Kidney (tissue), 14 donors: Measurements from ENCODE around the gene COA5. TPM values are rescaled to one million over a fixed set of nuclear protein-coding genes. Genes with fewer than 3 reads are reported as not detected.

ENCODE experiments used
- DNase-seq, 5 donors: peaks; one replicate each; pipeline ENCODE4 v3.0.0-alpha.2; 2013 to 2020
- FAIRE-seq: peaks from 2 replicates; lab custom pipeline; 2012; peaks lifted over from hg19 to GRCh38; lab: Jason Lieb, UNC
- H3K27ac ChIP-seq, 2 donors: one replicate each; pipeline ENCODE4 v1.7.0; 2013; ENCODE audit warnings: low read depth in 2 of 2, low read length in 2 of 2, inconsistent platforms in 1 of 2
- H3K27me3 ChIP-seq: one replicate; pipeline ENCODE4 v1.7.1; 2013; ENCODE audit warnings: low read length, inconsistent platforms; ENCODE audit not compliant: control insufficient read depth, insufficient read depth
- H3K36me3 ChIP-seq, 3 donors: one replicate each; pipeline versions ENCODE4 v1.7.0 to v1.7.1; 2013; ENCODE audit warnings: low read length in 3 of 3, control low read depth in 1 of 3, inconsistent platforms in 1 of 3; ENCODE audit not compliant: insufficient read depth in 3 of 3, control insufficient read depth in 2 of 3
- H3K4me1 ChIP-seq, 3 donors: one replicate each; pipeline versions ENCODE4 v1.7.0 to v1.7.1; 2013; ENCODE audit warnings: low read length in 3 of 3, inconsistent platforms in 1 of 3, low read depth in 1 of 3; ENCODE audit not compliant: control insufficient read depth in 2 of 3, insufficient read depth in 2 of 3
- H3K4me3 ChIP-seq, 3 donors: one replicate each; pipeline versions ENCODE4 v1.7.0 to v1.8.1; 2013; ENCODE audit warnings: low read length in 3 of 3, control low read depth in 1 of 3, inconsistent platforms in 1 of 3
- H3K9ac ChIP-seq, 3 donors: one replicate each; pipeline versions ENCODE4 v1.7.0 to v1.7.1; 2013; ENCODE audit warnings: low read length in 3 of 3, control low read depth in 1 of 3, inconsistent platforms in 1 of 3
- H3K9me3 ChIP-seq, 3 donors: one replicate each; pipeline versions ENCODE4 v1.7.0 to v1.7.1; 2013; ENCODE audit warnings: low read length in 3 of 3, control low read depth in 1 of 3, inconsistent platforms in 1 of 3; ENCODE audit not compliant: control insufficient read depth in 2 of 3, insufficient read depth in 1 of 3
- CTCF ChIP-seq: IDR thresholded peaks from 3 replicates; pipeline ENCODE4 v1.5.1; 2012; ENCODE audit warnings: mild to moderate bottlenecking, moderate library complexity, borderline replicate concordance; ENCODE audit not compliant: insufficient read depth; ENCODE audit errors: extremely low read depth
- intact Hi-C: fragments of 100-400 bp; cut with DNase I; formaldehyde crosslinking; loops from one replicate; pipeline ENCODE4 v1.11.1; 2022
- polyA plus RNA-seq: library from polyadenylated mRNA; stranded (reverse); fragments of 350-450 nt; fragmentation: Illumina TruSeq; extraction: RNeasy Lipid Tissue Mini Kit (QIAGEN cat#74804); gene quantifications from one replicate; pipeline ENCODE4 v1.2.3, GENCODE V29; 2014; ENCODE audit warnings: low read depth, low replicate concordance; ENCODE audit not compliant: insufficient read depth
- total RNA-seq: library from RNA; stranded (reverse); fragmentation: NEBNext Ultra II Directional; extraction: Animal tissue kit (Norgen Biotek cat#: 25700); gene quantifications from one replicate; pipeline ENCODE4 v1.2.1, GENCODE V29; 2021
- donor health status: control.
- donor health status: control.
- donor health status: control.
- donor health status: control.
- donor health status: control.
- donor health status: DM: yes; HTN: yes; CAD: no.
- donor health status: Normal renal cell carcinoma (clear cell type).

COA5 gene
- total and polyA plus RNA-seq, 2 donors from 2014 or later: 38.0 to 85.8 TPM

- Histone ChIP-seq H3K9me3 (peaks cover 0 to 2% (median 0%) of the 10 kb centered on the region in 3 donors), H3K27ac (no peak overlapping the region), H3K9ac (no peak overlapping the region), H3K4me3 (no peak overlapping the region), H3K27me3 (no peaks in the 10 kb centered on the region), H3K36me3 (peaks cover 0 to 5% (median 2%) of the 10 kb centered on the region in 3 donors), H3K4me1 (no peaks in the 10 kb centered on the region)
- FAIRE-seq (no peak), DNase-seq (no peak)
- intact Hi-C loops: no loop called here
- no peak for TF ChIP-seq CTCF
Measured at GRCh38 chr2:98589489-98589888, 18.8 kb downstream of the COA5 start.

DNA sequence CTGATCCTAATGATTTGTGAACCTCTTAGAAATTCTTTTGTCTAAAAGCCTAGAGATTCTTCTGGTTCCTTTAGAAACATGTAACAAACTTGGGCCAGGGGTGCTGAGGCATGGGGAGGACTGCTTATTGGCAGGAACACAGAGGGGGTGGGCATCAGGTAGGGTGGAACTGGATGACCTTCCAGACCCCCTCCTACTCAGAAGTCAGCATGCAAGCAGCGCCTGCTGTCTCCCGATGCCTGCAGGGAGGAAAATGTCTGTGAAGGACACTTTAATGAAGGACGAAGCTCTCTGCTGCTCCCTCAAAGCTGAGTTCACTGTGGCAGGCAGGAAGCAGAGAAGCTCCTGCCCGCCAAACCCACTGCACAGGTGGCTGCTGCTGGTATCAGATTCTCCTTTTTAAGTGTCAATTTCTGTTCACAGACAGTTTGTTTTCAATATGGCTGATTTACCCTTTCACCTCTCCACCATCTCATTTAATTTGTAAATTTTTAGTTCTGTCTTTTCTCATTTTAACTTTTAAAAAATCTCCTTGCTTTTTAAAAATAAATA is 19.4 kb downstream of the COA5 start:
- peak in 3 of 5 donors; percentile 20 to 38 (median 35) for DNase-seq
- H3K4me3 ChIP-seq: no peak overlapping the region
- H3K9me3 ChIP-seq: peaks cover 0 to 1% (median 0%) of the 10 kb centered on the region in 3 donors
- peaks cover 0 to 5% (median 3%) of the 10 kb centered on the region in 3 donors for H3K36me3 ChIP-seq
- H3K27me3 ChIP-seq: no peaks in the 10 kb centered on the region
- FAIRE-seq: no peak
- TF ChIP-seq CTCF: no peak
- no peak overlapping the region for H3K9ac ChIP-seq
- H3K4me1 ChIP-seq: no peaks in the 10 kb centered on the region
- no peak overlapping the region for H3K27ac ChIP-seq
- intact Hi-C loops: no loop called here

- Histone ChIP-seq H3K4me1 (no peaks in the 10 kb centered on the region), H3K4me3 (no peak overlapping the region), H3K27me3 (no peaks in the 10 kb centered on the region), H3K27ac (no peak overlapping the region), H3K9me3 (no peaks in the 10 kb centered on the region), H3K9ac (no peak overlapping the region), H3K36me3 (peaks cover 0 to 13% (median 9%) of the 10 kb centered on the region in 3 donors)
- peak in 3 of 5 donors; percentile 56 to 74 (median 74) for DNase-seq
- FAIRE-seq: no peak
- no peak for TF ChIP-seq CTCF
- intact Hi-C loops: no loop called here
Measured at GRCh38 chr2:98586551-98587140, 21.7 kb downstream of the COA5 start.
